GM18861 (cell line): ENCODE measurements around the gene MARCHF9.
"Not testable (repeated sequence)": the region's sequence is repeated elsewhere in the genome, so short reads cannot be mapped to it uniquely, and the experiment has no call there.

Experiments used
- ATAC-seq: cut with Tn5 transposase; IDR thresholded peaks from one replicate; pipeline ENCODE4 v1.9.1; 2021; ENCODE audit not compliant: unreplicated experiment

Gene MARCHF9, protein sequence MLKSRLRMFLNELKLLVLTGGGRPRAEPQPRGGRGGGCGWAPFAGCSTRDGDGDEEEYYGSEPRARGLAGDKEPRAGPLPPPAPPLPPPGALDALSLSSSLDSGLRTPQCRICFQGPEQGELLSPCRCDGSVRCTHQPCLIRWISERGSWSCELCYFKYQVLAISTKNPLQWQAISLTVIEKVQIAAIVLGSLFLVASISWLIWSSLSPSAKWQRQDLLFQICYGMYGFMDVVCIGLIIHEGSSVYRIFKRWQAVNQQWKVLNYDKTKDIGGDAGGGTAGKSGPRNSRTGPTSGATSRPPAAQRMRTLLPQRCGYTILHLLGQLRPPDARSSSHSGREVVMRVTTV

DNA sequence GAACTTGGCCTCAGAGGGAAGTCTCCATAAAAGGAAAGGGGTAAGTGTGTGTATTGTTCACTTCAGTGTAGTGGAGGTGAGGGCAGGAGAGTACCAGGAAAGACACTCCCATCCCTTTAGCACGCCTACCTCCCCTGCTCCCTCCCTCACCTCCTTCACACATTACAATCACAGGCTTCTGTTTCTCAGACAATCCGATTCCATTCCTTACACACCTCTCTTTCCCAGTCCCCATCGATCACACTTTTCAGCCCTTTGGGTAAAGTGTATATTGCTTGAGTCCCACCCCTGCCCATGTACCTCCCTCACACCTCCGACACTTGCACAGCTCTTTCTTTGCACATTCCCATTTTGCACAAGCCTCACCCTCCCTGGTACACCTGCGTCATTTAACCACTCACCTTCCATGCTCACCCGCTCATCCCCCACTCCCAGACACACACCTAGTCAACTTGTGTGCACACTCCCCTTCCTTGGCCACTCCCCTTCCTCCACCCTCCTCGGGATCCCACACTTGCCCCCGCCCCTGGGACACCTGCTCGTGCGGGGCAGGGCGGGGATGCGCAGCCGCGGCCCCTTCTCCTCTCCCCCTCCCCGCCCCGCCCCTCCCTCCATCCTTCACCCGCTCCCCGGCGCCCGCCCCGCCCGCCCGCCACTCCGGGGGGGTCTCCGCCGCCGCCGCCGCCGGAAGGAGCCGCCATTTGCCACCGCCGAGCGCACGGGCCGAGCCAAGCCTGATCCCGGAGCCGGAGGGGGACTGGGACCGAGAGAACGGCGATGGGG, at the start of gene MARCHF9:
MARCHF9 (plus strand) TSS at position 693 of the 783 bp plus-strand sequence. CDS start 426 bp downstream, outside the sequence.
- ATAC-seq = peak; percentile 24

DNA sequence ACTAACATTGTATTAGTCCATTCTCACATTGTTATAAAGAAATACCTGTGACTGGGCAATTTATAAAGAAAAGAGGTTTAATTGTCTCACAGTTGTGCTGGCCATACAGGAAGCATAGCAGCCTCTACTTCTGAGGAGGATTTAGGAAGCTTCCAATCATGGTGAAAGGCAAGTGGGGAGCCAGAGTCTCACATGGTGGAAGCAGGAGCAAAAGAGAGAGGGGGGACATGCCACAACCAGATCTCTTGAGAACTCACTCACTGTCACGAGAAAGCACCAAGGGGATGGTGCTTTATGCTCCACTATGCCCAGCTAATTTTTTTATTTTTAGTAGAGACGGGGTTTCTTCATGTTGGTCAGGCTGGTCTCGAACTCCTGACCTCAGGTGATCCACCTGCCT, 47.7 kb upstream of the MARCHF9 start:
- no peak for ATAC-seq

DNA sequence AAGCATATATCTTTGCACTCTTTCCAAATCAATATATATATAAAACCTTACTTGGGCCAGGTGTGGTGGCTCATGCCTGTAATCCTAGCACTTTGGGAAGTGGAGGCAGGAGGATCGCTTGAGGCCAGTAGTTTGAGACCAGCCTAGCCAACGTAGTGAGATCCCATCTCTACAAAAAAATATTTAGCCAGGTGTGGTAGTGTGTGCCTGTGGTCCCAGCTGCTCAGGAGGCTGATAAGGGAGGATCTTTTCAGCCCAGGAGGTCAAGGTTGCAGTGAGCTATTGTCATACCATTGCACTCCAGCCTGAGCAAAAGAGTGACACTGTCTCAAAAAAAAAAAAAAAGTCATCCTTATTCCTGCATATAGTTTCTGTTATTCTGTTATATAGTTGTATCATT, 46.6 kb upstream of the MARCHF9 start:
- ATAC-seq = no peak

DNA sequence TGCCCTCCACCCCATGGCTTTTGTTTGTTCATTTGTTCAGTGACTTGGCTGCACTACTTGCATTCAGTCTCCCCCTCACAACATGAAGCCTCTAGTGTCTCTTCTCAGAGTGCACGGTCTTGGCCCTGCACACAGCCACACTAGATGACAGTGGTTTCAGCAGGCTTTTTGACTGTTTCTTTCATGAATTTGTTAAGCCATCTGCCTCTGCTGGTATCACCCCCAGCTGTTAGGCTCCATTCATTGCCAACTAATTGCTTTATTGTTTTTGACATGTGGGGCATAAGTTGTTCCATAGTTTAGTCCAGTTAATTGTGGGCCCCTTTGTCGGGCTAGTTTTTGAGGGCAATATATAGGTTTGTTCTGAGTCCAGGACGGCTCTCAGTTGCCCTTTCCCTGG, 42.2 kb upstream of the MARCHF9 start:
- no peak for ATAC-seq

GRCh38 chr12:57713209-57713608, 41.7 kb upstream of the MARCHF9 start:
- ATAC-seq = no peak

- ATAC-seq = peak; percentile 33
These were observed 39.7 kb upstream of the MARCHF9 start for GRCh38 chr12:57715036-57715748.

DNA sequence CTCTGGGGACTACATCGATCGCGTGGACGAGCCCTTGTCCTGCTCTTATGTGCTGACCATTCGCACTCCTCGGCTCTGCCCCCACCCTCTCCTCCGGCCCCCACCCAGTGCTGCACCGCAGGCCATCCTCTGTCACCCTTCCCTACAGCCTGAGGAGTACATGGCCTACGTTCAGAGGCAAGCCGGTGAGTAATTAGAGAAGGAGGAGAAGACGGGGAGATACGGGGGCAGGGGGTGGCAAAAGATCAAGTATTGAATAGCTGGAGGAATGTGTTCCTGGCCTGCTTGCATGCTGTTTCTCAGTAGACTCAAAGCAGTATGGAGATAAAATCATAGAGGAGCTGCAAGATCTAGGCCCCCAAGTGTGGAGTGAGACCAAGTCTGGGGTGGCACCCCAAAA, 39.1 kb upstream of the MARCHF9 start:
- ATAC-seq = no peak

GRCh38 chr12:57716305-57716704, 38.6 kb upstream of the MARCHF9 start:
- ATAC-seq = no peak

DNA sequence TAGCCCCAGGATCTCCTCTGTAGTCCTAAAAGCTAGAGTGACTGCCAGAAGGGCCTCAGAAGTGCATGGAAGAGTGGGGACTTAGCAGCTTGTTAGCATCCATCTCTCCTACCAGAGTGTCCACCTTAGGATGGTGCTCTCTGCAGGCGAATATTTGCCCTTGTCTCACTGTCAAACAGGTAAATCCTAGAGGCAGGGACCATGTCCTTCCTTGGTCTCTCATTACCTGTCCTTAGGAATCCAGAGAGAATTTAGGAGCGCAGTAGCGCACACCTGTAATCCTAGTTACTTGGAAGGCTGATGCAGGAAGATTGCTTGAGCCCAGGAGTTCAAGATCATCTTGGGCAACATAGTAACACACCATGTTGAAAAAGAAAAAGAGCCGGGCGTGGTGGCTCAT, 37.8 kb upstream of the MARCHF9 start:
- no peak for ATAC-seq

DNA sequence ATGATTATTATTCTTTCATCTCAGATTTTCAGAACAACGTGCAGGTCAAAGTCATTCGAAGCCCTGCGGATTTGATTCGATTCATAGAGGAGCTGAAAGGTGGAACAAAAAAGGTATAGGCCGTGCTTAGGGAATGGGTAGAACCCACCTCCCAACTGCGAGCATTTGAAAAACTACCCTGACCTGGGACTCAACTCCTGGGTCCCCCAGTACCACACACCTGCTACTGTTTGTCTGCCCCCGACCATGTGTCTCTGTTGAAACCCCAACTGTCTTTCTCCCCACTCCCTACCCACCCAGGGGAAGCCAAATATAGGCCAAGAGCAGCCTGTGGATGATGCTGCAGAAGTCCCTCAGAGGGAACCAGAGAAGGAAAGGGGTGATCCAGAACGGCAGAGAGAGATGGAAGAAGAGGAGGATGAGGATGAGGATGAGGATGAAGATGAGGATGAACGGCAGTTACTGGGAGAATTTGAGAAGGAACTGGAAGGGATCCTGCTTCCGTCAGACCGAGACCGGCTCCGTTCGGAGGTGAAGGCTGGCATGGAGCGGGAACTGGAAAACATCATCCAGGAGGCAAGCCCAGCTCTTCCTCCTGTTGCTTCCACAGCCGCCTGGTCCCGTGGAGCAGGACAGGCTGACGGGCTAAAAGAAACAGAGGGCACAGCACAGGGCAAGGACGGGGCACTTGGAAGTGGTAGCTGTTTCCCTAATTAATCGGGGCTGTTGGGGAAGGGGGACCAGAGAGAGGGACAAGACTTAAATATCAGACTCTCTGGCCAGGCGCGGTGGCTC, 36.9 kb upstream of the MARCHF9 start:
- no peak for ATAC-seq

GRCh38 chr12:57718641-57719528, 36.0 kb upstream of the MARCHF9 start:
- ATAC-seq = no peak

DNA sequence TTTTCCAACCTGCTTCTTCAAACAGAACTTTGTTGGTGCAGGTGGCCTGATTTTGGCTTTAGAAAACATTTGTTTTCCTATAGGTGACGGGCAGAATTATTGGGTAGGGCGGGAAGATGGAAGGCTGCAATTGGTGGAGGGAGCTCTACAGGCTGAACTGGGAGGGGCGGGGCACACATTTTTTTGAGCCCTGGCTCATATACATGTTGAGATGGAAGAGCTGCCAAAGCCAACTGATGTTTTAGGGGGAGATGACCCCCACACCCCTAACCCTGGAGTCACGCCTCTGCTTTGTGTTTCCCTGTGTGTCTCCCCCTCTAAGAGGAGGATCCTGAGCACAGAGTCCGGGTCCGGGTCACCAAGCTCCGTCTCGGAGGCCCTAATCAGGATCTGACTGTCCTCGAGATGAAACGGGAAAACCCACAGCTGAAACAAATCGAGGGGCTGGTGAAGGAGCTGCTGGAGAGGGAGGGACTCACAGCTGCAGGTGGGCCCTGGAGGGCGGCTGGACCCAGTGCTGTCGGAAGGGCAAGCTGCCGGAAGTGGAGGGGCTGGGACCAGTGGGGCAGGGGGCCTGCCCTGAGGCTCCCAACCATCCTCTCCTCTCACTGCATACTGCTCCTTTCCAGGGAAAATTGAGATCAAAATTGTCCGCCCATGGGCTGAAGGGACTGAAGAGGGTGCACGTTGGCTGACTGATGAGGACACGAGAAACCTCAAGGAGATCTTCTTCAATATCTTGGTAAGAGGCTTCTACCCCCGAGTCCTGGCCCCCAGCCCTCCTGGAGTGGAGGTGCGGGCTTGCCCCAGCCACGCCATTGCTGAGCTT, 34.9 kb upstream of the MARCHF9 start:
- no peak for ATAC-seq

DNA sequence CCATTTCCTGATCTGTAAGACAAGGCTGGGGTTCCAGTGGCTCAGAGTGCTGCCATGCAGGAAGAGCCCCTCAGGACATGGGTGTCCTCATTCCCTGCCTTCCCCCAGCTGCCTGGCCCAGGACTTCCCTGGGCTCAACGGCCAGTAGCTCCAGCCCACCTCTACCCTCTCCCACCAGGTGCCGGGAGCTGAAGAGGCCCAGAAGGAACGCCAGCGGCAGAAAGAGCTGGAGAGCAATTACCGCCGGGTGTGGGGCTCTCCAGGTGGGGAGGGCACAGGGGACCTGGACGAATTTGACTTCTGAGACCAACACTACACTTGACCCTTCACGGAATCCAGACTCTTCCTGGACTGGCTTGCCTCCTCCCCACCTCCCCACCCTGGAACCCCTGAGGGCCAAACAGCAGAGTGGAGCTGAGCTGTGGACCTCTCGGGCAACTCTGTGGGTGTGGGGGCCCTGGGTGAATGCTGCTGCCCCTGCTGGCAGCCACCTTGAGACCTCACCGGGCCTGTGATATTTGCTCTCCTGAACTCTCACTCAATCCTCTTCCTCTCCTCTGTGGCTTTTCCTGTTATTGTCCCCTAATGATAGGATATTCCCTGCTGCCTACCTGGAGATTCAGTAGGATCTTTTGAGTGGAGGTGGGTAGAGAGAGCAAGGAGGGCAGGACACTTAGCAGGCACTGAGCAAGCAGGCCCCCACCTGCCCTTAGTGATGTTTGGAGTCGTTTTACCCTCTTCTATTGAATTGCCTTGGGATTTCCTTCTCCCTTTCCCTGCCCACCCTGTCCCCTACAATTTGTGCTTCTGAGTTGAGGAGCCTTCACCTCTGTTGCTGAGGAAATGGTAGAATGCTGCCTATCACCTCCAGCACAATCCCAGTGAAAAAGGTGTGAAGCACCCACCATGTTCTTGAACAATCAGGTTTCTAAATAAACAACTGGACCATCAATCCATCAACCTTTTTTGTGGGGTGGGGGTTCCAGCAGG, 34.0 kb upstream of the MARCHF9 start:
- ATAC-seq = no peak

- not testable (repeated sequence) for ATAC-seq
These were observed 32.9 kb upstream of the MARCHF9 start for GRCh38 chr12:57721846-57722608.

DNA sequence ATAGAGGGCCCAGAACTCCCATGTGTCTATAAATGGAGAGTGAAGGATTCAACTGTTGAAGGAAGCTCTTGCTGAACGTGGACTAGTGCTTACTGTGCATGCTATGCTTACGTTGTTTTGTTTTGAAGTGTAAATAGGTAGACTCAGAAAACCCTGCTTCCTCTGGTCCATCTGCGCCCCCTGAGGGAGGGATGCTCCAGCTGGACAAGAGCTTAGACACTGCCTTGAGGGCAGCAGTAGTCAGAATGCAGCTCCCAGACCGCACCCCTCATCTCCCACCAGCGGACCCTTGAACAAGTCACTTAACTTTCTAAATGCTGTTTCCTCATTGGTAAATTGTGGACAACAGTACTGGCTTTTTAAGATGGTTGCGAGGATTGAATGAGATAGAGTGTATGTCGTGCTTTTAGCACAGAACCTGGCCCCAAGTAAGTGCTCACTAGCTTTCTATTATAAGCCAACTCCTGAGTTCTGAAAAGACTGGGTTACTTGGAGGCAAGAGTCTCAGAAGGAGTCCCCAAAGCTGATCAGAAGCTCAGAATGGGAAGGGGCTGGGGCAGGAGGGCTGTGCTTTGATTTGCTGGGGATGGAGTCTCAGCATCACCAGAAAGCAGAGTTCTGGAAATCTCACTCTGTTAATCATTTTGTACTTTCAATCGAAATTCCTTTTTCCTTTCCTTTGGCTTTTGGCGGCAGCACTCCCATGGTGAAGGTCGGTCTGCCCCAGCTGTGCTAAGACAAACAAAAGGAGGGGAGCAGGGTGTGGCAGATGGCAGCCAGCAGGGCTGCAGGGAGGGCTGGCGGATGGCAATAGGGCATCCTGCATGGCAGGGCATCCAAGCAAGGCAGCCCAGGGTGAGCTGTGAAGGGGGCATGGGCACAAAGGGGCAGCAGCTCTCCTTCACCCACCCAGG, 31.9 kb upstream of the MARCHF9 start:
- ATAC-seq = no peak

GRCh38 chr12:57723630-57723962, 31.3 kb upstream of the MARCHF9 start:
- no peak for ATAC-seq
